Myocyte (in vitro differentiated cells): ENCODE data around the gene GABRD. TPM values are rescaled to one million over a fixed set of nuclear protein-coding genes. Genes with fewer than 3 reads are reported as not detected.
"Not testable (repeated sequence)": the region's sequence is repeated elsewhere in the genome, so short reads cannot be mapped to it uniquely, and the experiment has no call there.

ENCODE experiments used
- DNase-seq: peaks from one replicate; pipeline ENCODE4 v3.0.0-alpha.2; 2012; ENCODE audit warnings: low read depth
- polyA plus RNA-seq: library from polyadenylated mRNA; unstranded; fragments of >200 nt; gene quantifications from one replicate; pipeline ENCODE4 v1.2.1, GENCODE V29; 2012; ENCODE audit warnings: missing spikeins
- total RNA-seq: library from RNA; depleted of rRNA; stranded (reverse); fragments of >200 nt; gene quantifications from 2 replicates; pipeline ENCODE4 v1.2.3, GENCODE V29; 2014

GABRD gene, protein sequence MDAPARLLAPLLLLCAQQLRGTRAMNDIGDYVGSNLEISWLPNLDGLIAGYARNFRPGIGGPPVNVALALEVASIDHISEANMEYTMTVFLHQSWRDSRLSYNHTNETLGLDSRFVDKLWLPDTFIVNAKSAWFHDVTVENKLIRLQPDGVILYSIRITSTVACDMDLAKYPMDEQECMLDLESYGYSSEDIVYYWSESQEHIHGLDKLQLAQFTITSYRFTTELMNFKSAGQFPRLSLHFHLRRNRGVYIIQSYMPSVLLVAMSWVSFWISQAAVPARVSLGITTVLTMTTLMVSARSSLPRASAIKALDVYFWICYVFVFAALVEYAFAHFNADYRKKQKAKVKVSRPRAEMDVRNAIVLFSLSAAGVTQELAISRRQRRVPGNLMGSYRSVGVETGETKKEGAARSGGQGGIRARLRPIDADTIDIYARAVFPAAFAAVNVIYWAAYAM
- total RNA-seq, result not detected in 2 replicates
- polyA plus RNA-seq, result not detected

DNA sequence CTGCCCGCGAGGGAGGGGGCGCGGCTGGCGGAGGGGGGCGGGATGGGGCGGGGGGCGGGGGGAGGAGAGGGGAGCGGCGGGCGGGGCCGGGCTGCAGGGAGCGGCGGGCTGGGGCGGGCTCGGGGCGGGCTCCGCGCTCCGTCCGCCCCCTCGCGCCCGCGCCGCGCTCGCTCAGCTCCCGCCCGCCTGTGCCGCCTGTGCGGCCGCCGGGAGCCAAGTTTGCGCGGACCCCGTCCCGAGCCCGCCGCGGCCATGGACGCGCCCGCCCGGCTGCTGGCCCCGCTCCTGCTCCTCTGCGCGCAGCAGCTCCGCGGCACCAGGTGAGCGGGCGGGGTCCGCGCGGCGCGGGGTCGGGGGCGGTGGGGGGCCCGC is at the start of gene GABRD:
TSS of gene GABRD (plus strand) at position 174 of the 372 bp plus-strand sequence. CDS start at position 253, 79 bp downstream.
- DNase-seq, result no peak

DNA sequence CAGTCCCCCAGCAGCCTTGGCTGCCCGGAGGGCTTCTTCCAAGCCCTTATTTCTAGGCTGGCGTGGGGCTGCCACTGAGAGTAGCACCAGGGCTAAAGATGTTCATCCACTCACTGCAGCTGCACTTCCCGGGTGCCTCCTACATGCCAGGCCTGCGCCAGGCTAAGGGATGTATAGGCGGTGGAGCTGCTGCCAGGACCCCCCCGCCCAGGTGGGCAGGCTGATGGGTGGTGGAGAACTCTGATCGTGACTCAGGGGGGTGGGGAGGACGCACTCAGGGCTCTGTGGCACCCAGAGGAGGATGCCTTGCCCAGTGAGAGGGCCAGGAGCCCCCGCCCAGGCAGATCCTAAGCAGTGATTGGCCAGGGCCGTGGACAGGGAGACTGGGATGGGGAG is 49.6 kb upstream of the GABRD start:
- DNase-seq, result no peak

DNA sequence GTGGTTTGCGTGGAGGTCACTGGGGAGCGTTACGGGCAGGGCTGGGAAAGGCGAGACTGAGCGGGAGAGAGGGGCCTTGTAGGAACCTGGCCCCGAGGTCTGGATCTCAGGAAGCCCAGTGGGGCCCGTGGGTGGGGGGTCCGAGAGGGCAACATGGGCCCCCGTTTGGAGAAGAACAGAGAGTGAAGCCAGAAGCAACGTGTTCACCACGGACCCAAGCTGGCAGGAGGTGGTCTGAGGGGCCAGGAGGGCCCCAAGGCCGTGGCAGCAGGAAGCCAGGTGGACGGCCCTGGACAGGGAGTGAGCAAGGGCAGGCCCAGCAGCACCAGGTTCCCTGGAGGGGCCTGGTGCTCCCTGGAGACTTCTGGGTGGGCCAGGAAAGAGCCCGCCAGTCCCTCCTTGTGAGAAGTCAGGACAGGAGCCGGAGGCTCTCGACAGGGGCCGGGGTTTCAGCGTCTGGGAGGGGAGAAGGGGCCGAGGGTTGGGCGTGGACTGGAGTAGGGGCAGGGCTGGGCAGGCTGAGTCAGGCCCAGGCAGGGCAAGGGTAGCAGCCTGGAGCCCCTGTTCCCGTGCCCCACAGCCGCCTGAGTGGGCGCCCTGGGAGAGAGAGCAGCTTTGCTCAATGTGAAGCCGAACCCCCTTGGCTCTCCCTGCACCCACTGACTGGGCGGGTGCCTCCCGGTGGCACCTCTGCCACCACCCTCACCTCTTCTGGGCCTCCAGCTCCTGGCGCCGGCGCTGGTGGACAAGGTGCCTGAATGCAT is 49.0 kb upstream of the GABRD start:
- DNase-seq, result no peak

DNA sequence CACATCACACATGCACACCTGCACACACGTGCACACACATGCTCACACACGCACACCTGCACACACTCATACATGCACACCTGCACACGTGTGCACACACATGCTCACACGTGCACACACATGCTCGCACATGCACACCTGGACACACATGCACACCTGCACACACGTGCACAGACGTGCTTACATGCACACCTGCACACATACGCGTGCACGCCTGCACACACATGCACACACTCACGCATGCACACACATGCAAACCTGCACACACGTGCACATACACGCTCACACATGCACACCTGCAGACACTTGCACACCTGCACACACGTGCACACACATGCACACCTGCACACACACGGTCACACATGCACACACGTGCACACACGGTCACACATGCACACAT is 48.1 kb upstream of the GABRD start:
- DNase-seq, result no peak

DNA sequence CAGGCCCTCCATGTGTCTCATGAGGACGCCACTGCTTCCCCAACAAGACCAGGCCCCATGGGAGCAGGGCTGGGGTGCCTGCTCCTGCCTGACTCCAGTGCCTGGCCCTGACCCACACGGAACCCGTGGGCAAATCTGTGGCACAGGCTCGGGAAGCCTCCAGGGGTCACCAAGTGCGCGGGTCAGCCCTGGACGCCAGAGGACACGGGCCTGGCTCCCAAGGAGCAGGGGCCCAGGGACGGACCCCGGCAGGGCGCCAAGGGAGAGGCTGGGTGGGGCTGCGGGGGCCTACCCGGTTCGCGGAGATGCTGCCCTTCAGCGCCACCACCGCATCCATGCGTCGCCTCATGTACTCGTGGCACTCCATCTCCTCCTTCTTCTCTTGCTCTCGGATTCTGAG is 47.5 kb upstream of the GABRD start:
- DNase-seq, result no peak

DNA sequence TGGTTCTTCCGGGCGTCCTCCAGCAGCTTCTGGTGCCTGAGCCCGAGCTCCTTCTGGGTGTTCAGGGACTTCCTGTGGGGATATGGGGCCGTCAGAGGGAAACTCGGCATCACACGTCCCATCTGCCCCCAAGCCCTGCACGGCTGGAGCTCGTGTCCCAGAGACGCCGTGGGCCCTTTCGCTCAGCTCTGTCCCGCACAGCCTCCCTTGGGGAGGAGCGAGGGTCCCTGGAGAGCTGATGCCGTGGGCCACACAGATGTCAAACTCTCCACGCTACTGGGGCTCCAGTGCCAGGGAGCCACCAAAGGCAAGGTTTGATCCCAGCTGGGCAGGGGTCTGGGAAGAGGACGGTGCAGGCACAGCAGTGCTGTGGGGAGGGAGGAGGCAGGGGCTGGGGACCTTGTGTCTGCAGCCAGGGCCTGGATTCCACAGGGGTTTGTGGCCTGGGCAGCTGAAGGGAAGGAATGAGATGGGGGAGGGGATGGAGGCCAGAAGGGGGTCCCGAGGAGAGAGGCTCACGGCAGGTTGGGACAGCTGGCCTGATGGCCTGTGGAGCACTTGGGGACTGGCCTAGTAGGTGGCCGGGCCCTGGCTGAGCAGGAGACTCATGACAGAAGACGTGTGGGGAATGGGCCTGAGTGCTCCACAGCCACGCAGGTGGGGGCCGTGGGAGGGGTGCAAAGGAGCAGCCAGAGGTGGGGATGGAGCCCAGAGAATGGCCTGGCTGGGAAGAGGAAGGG is 46.0 kb upstream of the GABRD start:
- DNase-seq, result no peak

DNA sequence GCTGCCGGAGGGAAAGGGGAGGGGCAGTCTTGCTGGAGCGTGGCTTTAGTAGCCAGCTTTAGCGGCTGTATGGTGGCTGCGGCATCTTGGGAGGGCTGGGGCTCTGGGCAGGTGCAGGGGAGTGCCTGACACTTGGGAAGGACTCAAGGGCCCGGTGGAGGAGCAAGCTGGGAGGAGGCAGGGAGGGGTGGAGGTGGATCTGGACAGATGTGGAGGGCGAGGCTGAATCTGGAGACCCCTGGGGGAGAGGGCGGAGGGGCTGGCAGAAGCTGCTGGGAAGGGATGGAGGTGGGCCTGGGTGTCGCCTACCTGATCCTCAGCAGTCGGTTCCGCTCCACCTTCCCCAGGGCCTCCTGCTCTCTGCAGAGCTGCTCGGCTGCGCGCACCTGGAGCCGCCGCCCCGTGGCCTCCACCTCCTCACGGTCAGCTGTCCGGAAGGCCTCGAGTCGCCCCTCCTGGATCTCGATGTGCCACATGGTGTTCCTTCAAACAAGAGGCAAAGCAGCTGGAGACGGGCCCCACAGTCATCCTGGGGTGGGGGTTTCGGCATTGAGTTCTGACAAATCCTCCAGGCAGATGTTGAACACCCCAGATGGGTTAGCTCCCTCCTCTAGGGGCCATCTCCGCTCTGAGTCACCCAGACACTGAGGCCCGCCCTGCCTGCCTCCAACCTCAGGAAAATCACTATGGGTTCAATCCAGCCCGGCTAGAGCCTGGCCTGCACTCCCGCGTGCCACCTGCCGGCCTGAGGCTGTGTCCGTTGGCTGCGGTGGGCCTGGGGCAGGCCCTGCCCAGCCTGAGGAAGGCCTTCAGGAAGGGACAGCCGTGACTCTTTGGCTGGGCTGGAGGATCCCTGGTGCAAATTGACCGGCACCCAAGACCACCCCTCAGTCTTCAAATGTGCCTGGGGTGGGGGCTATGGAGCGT is 45.2 kb upstream of the GABRD start:
- no peak for DNase-seq

DNA sequence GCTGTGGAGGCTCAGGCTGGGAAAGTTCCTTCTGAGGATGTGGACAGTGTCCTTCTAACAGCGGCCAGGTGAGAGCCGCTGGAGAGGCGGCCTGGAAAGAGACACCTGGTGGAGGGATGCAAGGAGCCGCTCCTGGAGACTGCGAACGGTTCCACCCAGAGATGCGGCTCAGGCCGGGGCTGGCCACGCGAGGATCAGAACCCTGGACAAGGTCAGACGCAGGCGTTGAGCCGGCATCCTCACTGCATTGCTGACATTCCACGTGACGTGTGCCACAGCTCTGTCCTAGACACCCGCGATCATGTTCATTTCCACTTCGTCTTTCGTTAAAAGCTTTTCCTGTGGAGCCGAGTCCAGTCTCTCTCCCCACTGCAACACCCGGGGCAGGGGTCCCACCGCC is 44.3 kb upstream of the GABRD start:
- DNase-seq, result no peak

DNA sequence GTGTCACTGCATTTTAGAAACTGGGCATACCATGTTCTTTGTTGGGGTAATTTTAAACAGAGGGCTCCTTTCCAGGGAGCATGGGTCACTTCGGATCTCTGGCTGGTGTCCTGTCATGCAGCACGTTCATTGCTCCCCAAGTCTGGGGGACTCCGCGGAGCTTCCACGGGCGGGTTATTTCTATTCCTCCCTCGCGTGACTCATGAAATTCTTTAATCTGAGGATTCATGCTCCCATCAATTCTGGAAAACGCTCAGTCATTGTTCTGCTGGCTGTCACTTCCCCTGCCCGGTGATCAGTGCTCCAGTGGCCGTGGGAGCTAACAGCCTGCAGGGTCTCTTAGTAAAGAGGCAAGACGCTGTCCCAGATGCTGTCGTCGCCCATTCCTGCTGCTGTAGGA is 43.6 kb upstream of the GABRD start:
- no peak for DNase-seq

DNA sequence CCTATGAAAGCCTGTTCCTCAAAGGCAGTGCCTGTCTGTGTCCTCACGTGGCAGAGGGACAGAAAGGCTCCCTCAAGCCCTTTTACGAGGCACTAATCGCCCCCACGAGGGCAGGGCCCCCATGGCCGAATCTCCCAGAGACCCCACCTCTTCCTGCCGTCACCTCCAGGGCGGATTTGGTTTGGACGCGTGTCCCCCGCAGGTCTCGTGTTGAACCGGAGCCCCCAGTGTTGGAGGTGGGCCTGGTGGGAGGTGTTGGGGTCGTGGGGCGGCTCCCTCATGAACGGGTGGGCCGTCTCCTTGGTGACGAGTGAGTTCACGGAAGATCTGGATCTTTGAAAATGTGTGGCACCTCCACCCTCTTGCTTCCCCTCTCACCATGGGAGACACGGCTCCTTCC is 43.1 kb upstream of the GABRD start:
- DNase-seq, result no peak

DNA sequence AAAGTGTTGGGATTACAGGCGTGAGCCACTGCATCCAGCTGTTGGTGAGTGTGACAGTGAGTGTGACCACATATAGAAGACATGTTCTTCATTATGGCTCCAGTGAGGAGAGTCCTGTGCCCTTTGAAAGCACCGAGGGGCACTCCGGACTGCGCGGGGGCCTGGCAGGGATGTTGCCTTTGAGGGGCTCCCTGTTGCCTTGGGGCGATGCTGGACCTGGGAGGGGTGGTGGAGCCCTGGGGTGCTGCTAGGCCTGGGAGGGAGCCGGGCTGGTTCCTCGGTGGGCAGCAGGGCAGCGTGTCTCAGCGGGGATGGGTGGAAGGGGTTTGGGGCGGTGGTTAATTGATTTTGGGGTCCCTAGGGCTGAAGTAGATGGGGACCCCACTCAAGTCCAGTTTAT is 41.0 kb upstream of the GABRD start:
- DNase-seq, result no peak

DNA sequence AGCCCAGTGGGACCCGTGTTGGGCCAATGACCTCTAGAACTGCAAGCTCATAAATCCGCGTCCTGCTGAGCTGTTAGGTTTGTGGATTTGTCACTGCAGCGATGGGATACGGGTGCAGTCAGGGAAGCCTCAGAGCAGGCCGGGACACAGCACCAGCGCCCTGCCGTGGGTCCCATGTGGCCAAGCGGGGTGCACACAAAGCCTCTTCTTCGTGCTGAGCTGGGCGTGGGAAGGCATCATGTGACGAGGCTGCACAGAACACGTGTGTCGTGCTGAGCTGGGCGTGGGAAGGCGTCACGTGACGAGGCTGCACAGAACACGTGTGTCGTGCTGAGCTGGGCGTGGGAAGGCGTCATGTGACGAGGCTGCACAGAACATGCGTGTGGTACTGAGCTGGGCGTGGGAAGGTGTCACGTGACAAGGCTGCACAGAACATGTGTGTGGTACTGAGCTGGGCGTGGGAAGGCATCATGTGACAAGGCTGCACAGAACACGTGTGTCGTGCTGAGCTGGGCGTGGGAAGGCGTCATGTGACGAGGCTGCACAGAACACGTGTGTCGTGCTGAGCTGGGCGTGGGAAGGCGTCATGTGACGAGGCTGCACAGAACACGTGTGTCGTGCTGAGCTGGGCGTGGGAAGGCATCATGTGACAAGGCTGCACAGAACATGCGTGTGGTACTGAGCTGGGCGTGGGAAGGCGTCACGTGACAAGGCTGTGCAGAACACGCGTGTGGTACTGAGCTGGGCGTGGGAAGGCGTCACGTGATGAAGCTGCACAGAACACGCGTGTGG is 40.3 kb upstream of the GABRD start:
- DNase-seq, result not testable (repeated sequence)

DNA sequence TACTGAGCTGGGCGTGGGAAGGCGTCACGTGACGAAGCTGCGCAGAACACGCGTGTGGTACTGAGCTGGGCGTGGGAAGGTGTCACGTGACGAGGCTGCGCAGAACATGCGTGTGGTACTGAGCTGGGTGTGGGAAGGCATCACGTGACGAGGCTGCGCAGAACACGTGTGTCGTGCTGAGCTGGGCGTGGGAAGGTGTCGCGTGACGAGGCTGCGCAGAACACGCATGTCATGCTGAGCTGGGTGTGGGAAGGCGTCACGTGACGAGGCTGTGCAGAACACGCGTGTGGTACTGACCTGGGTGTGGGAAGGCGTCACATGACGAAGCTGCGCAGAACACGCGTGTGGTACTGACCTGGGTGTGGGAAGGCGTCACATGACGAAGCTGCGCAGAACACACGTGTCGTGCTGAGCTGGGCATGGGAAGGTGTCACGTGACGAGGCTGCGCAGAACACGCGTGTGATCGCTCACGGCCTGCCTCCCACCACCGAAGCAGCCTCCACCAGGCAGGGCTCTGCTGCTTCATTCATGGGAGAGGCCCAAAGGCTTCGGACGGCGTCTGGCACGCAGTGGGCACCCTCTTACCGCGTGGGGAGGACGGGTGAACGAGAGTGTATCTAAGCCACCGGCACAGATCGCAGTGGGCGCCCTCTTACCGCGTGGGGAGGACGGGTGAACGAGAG is 39.5 kb upstream of the GABRD start:
- DNase-seq, result no peak

DNA sequence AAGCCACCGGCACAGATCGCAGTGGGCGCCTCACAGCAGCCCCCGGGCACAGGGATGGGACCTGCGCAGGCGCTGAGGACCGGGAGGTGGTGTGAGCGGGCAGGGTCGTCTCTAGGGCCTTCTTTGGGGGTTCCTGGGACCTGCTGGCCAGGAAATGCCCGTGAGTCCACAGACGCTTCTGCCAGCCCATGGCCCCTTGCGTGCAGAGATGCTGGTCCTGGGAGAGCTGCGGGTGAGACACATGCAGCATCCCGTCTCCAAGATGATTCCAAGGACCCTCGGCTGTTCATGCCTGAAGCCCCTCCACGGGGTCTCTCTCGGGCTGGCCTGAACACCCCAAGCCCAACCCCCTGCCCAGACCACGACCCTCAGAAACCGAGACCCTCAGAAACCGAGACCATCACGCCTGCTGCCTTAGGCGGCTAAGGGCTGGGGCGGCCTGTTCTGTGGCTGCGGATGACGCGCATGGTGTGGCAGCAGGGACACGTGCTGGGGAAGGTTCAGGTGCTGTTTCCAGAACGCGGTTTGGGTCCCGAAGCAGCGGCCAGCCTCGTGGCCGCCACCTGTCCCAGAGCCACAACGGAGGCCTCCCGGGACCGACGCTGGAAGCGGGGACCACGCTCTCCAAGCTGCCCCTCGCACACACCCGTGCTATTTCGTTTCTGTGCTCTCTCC is 38.5 kb upstream of the GABRD start:
- DNase-seq, result no peak

DNA sequence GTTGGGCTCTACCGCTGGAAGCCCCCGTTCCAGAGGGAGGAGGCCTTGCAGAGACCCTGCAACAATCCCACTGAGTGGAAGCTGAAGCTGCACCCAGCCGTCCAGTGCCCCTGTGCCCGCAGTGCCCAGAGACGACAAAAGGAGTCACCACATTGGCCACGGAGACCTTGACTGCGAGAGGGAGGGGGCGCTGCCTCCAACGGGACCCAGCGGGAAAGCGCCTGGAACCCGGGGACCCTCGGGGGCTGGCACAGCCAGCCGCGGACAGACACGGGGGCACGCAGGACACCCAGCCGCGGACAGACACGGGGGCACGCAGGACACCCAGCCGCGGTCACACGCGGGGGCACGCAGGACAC is 38.0 kb upstream of the GABRD start:
- no peak for DNase-seq

DNA sequence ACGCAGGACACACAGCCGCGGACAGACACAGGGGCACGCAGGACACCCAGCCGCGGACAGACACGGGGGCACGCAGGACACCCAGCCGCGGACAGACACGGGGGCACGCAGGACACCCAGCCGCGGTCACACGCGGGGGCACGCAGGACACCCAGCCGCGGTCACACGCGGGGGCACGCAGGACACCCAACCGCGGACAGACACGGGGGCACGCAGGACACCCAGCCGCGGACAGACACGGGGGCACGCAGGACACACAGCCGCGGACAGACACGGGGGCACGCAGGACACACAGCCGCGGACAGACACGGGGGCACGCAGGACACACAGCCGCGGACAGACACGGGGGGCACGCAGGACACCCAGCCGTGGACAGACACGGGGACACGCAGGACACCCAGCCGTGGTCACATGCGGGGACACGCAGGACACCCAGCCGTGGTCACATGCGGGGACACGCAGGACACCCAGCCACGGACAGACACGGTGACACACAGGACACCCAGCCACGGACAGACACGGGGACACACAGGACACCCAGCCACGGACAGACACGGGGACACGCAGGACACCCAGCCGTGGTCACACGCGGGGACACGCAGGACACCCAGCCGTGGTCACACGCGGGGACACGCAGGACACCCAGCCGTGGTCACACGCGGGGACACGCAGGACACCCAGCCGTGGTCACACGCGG is 37.4 kb upstream of the GABRD start:
- DNase-seq, result not testable (repeated sequence)

DNA sequence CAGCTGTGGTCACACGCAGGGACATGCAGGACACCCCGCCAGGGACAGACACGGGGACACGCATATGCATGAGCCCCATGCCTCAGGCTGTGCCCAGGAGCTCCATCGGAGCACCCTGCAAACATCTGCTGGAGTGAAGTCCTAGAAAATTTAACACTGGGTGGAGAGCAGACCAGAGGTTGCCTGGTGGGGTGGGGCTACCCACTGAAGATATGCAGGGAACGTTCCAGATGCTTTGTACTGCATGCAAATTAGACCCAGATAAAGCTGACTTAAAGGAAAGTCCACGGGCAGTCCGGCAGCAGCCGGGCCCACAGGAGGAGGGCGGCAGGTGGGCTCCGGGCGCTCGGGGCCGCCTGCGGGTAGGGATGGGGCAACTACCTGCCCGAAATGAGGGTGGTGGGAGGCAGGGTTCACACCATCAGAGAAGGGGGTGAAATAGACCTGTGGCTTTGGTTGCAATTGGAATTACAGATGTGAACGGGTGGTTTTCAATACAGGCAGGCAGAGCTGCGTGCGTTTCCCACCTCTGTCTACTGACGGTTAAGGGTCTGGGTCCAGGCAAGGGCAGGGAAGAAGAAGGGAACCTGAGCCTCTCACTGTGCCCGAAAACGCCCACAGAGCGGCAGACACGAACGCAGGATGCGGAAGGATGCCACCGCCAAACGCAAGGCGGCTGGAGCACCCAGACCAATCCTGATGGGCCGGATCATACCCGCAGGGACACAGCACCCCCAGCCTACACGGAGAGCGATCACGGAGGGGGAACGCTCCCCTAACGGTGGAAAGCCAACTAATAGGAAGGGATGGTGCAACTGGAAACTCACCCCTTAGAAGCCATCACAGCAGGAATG is 36.5 kb upstream of the GABRD start:
- no peak for DNase-seq
